Measurements from ENCODE around the gene AFAP1L1.

Gene AFAP1L1

GRCh38 chr5:149372932-149373331 is 101.3 kb downstream of the AFAP1L1 start:
- Histone ChIP-seq H3K36me3 (ENCODE audit: control insufficient read depth in 5 of 5, insufficient read depth in 5 of 5, low read length in 5 of 5) (no peaks in the 10 kb centered on the region), H3K27me3 (ENCODE audit: control insufficient read depth in 5 of 5, insufficient read depth in 4 of 5, low read length in 5 of 5) (peaks cover 0 to 2% (median 0%) of the 10 kb centered on the region in 5 donors), H3K4me3 (ENCODE audit: low read depth in 1 of 5, low read length in 5 of 5) (no peak overlapping the region), H3K4me1 (ENCODE audit: control insufficient read depth in 5 of 5, insufficient read depth in 5 of 5, low read length in 5 of 5) (peaks cover 0 to 12% (median 0%) of the 10 kb centered on the region in 5 donors), H3K9ac (ENCODE audit: low read length in 5 of 5) (no peak overlapping the region), H3K27ac (ENCODE audit: low read depth, low read length) (no peak overlapping the region), H3K9me3 (ENCODE audit: control insufficient read depth in 5 of 5, low read length in 5 of 5) (no peaks in the 10 kb centered on the region)

- H3K4me3 ChIP-seq (ENCODE audit: low read depth in 1 of 5, low read length in 5 of 5) = no peak overlapping the region
- peaks cover 0 to 2% (median 0%) of the 10 kb centered on the region in 5 donors for H3K27me3 ChIP-seq (ENCODE audit: control insufficient read depth in 5 of 5, insufficient read depth in 4 of 5, low read length in 5 of 5)
- H3K9ac ChIP-seq (ENCODE audit: low read length in 5 of 5) = no peak overlapping the region
- H3K36me3 ChIP-seq (ENCODE audit: control insufficient read depth in 5 of 5, insufficient read depth in 5 of 5, low read length in 5 of 5) = no peaks in the 10 kb centered on the region
- peaks cover 0 to 12% (median 0%) of the 10 kb centered on the region in 5 donors for H3K4me1 ChIP-seq (ENCODE audit: control insufficient read depth in 5 of 5, insufficient read depth in 5 of 5, low read length in 5 of 5)
- no peaks in the 10 kb centered on the region for H3K9me3 ChIP-seq (ENCODE audit: control insufficient read depth in 5 of 5, low read length in 5 of 5)
- H3K27ac ChIP-seq (ENCODE audit: low read depth, low read length) = no peak overlapping the region
These were observed 102.6 kb downstream of the AFAP1L1 start for GRCh38 chr5:149374303-149374702.

- H3K36me3 ChIP-seq (ENCODE audit: control insufficient read depth in 5 of 5, insufficient read depth in 5 of 5, low read length in 5 of 5) = no peaks in the 10 kb centered on the region
- no peak overlapping the region for H3K9ac ChIP-seq (ENCODE audit: low read length in 5 of 5)
- H3K4me1 ChIP-seq (ENCODE audit: control insufficient read depth in 5 of 5, insufficient read depth in 5 of 5, low read length in 5 of 5) = peaks cover 0 to 12% (median 0%) of the 10 kb centered on the region in 5 donors
- H3K4me3 ChIP-seq (ENCODE audit: low read depth in 1 of 5, low read length in 5 of 5) = no peak overlapping the region
- no peaks in the 10 kb centered on the region for H3K9me3 ChIP-seq (ENCODE audit: control insufficient read depth in 5 of 5, low read length in 5 of 5)
- peaks cover 0 to 2% (median 0%) of the 10 kb centered on the region in 5 donors for H3K27me3 ChIP-seq (ENCODE audit: control insufficient read depth in 5 of 5, insufficient read depth in 4 of 5, low read length in 5 of 5)
- no peak overlapping the region for H3K27ac ChIP-seq (ENCODE audit: low read depth, low read length)
These were observed 103.1 kb downstream of the AFAP1L1 start for GRCh38 chr5:149374801-149375200.

DNA sequence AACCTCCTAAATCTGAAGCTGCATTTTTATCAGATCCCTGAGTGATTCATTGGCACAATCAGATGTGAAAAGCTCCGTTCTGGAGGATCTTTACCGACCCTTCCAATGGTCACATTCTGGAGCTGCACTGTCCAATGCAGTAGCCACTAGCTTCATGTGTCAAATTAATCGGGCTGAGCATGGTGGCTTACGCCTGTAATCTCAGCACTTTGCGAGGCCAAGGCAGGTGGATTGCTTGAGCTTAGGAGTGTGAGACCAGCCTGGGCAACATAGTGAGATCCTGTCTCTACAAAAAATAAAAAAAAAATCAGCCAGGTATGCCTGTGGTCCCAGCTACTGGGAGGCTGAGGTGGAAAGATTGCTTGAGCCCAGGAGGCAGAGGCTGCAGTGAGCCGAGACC is 103.8 kb downstream of the AFAP1L1 start:
- no peak overlapping the region for H3K27ac ChIP-seq (ENCODE audit: low read depth, low read length)
- peaks cover 0 to 12% (median 0%) of the 10 kb centered on the region in 5 donors for H3K4me1 ChIP-seq (ENCODE audit: control insufficient read depth in 5 of 5, insufficient read depth in 5 of 5, low read length in 5 of 5)
- no peak overlapping the region for H3K4me3 ChIP-seq (ENCODE audit: low read depth in 1 of 5, low read length in 5 of 5)
- no peak overlapping the region for H3K9ac ChIP-seq (ENCODE audit: low read length in 5 of 5)
- peaks cover 0 to 2% (median 0%) of the 10 kb centered on the region in 5 donors for H3K27me3 ChIP-seq (ENCODE audit: control insufficient read depth in 5 of 5, insufficient read depth in 4 of 5, low read length in 5 of 5)
- no peaks in the 10 kb centered on the region for H3K9me3 ChIP-seq (ENCODE audit: control insufficient read depth in 5 of 5, low read length in 5 of 5)
- no peaks in the 10 kb centered on the region for H3K36me3 ChIP-seq (ENCODE audit: control insufficient read depth in 5 of 5, insufficient read depth in 5 of 5, low read length in 5 of 5)

DNA sequence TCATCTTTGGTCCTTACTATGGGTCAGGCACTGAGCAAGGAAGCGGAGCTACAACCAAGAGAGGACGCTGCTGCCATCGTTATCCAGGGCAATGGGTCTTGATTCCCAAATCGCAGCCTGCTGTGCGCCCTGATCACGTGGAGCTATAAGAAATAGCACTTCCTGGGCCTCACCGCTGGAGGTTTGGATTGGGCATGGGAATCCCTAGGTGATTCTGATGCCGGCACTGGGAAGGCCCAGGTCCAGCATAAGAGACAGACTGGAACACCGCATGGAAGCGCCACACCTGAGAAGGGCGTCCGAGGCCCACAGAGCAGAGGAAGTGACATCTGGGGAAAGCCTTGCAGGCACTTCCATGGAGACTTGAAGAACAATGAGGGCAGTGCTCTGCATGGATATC is 104.4 kb downstream of the AFAP1L1 start:
- Histone ChIP-seq H3K27ac (ENCODE audit: low read depth, low read length) (no peak overlapping the region), H3K36me3 (ENCODE audit: control insufficient read depth in 5 of 5, insufficient read depth in 5 of 5, low read length in 5 of 5) (no peaks in the 10 kb centered on the region), H3K9me3 (ENCODE audit: control insufficient read depth in 5 of 5, low read length in 5 of 5) (no peaks in the 10 kb centered on the region), H3K9ac (ENCODE audit: low read length in 5 of 5) (no peak overlapping the region), H3K4me3 (ENCODE audit: low read depth in 1 of 5, low read length in 5 of 5) (no peak overlapping the region), H3K4me1 (ENCODE audit: control insufficient read depth in 5 of 5, insufficient read depth in 5 of 5, low read length in 5 of 5) (peaks cover 0 to 11% (median 0%) of the 10 kb centered on the region in 5 donors), H3K27me3 (ENCODE audit: control insufficient read depth in 5 of 5, insufficient read depth in 4 of 5, low read length in 5 of 5) (peaks cover 0 to 2% (median 0%) of the 10 kb centered on the region in 5 donors)

GRCh38 chr5:149376711-149377447 is 105.2 kb downstream of the AFAP1L1 start:
- no peaks in the 10 kb centered on the region for H3K27me3 ChIP-seq (ENCODE audit: control insufficient read depth in 5 of 5, insufficient read depth in 4 of 5, low read length in 5 of 5)
- H3K4me3 ChIP-seq (ENCODE audit: low read depth in 1 of 5, low read length in 5 of 5) = no peak overlapping the region
- H3K9ac ChIP-seq (ENCODE audit: low read length in 5 of 5) = no peak overlapping the region
- peaks cover 0 to 11% (median 4%) of the 10 kb centered on the region in 5 donors for H3K4me1 ChIP-seq (ENCODE audit: control insufficient read depth in 5 of 5, insufficient read depth in 5 of 5, low read length in 5 of 5)
- H3K36me3 ChIP-seq (ENCODE audit: control insufficient read depth in 5 of 5, insufficient read depth in 5 of 5, low read length in 5 of 5) = no peaks in the 10 kb centered on the region
- H3K9me3 ChIP-seq (ENCODE audit: control insufficient read depth in 5 of 5, low read length in 5 of 5) = no peaks in the 10 kb centered on the region
- no peak overlapping the region for H3K27ac ChIP-seq (ENCODE audit: low read depth, low read length)

GRCh38 chr5:149378241-149378820 is 106.7 kb downstream of the AFAP1L1 start:
- peaks cover 0 to 22% (median 19%) of the 10 kb centered on the region in 5 donors for H3K4me1 ChIP-seq (ENCODE audit: control insufficient read depth in 5 of 5, insufficient read depth in 5 of 5, low read length in 5 of 5)
- H3K27ac ChIP-seq (ENCODE audit: low read depth, low read length) = no peak overlapping the region

DNA sequence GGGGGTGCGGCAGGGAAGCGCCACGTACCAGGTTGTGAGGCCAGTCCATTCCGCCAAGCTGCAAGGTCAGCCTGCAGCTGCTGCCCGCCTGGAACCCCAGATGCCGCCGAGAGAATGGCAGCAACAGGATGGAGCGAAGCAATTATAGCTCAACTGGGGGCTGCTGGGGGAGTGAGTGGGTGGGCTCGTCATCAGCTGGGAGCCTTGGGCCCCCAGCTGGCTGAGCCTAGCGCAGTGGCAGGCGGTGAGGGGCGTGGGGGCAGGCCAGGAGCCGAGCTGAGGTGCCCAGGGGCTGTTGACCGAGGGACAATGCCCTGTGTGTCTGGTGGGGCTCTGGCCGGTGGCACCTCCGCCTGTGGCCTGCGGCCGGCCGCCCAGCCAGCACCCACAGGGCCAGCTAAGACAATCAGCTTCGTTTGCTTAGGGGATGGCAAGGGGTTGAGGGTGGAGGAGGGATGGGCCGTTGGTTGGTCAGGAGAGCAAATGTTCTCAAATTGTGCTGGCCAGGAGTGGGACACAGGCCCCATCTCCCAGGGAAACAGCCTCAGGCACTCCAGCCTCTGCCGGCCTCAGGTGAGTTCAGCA is 107.6 kb downstream of the AFAP1L1 start, which contains the start of gene IL17B:
IL17B (minus strand) TSS at position 116 of the 585 bp plus-strand sequence; CDS start at position 49, 67 bp downstream.
- no peaks in the 10 kb centered on the region for H3K36me3 ChIP-seq (ENCODE audit: control insufficient read depth in 5 of 5, insufficient read depth in 5 of 5, low read length in 5 of 5)
- no peak within 1 kb of the TSS for H3K4me3 ChIP-seq (ENCODE audit: low read depth in 1 of 5, low read length in 5 of 5)
- peaks cover 0 to 28% (median 25%) of the 10 kb centered on the region in 5 donors for H3K4me1 ChIP-seq (ENCODE audit: control insufficient read depth in 5 of 5, insufficient read depth in 5 of 5, low read length in 5 of 5)
- no peak within 1 kb of the TSS for H3K27ac ChIP-seq (ENCODE audit: low read depth, low read length)
- H3K9ac ChIP-seq (ENCODE audit: low read length in 5 of 5) = no peak within 1 kb of the TSS
- H3K9me3 ChIP-seq (ENCODE audit: control insufficient read depth in 5 of 5, low read length in 5 of 5) = no peaks in the 10 kb centered on the region
- no peaks in the 10 kb centered on the region for H3K27me3 ChIP-seq (ENCODE audit: control insufficient read depth in 5 of 5, insufficient read depth in 4 of 5, low read length in 5 of 5)

More at GRCh38 chr5:149378241-149378820, 106.7 kb downstream of the AFAP1L1 start:
- no peaks in the 10 kb centered on the region for H3K27me3 ChIP-seq (ENCODE audit: control insufficient read depth in 5 of 5, insufficient read depth in 4 of 5, low read length in 5 of 5)
- H3K36me3 ChIP-seq (ENCODE audit: control insufficient read depth in 5 of 5, insufficient read depth in 5 of 5, low read length in 5 of 5) = no peaks in the 10 kb centered on the region
- no peak overlapping the region for H3K4me3 ChIP-seq (ENCODE audit: low read depth in 1 of 5, low read length in 5 of 5)
- no peak overlapping the region for H3K9ac ChIP-seq (ENCODE audit: low read length in 5 of 5)
- H3K9me3 ChIP-seq (ENCODE audit: control insufficient read depth in 5 of 5, low read length in 5 of 5) = no peaks in the 10 kb centered on the region

DNA sequence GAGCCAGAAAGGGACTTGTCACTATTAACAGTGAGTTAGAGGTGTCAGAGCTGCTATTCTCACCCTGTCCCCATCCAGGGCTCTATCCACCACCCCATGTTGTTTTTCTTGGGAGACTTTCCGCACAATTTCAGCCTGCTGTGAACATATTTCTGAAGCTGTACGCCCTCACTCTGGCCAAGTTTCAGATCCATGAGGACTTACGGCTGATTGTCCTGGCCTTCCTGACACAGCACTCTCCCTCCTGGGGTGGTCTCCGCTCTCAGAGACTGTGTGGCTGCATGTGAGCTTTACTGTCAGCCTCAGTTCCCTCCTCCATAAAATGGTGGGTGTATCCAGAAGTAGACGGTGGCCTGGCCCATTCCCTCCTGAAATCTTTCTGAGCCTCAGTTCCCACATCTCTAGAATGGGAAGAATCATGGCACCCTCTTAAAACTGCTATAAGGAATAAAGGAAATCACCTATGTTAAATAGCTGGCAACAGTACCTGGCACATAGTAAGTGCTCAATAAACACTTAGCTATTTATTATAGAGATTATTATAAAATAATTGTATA is 108.2 kb downstream of the AFAP1L1 start:
- H3K9me3 ChIP-seq (ENCODE audit: control insufficient read depth in 5 of 5, low read length in 5 of 5) = no peaks in the 10 kb centered on the region
- H3K9ac ChIP-seq (ENCODE audit: low read length in 5 of 5) = no peak overlapping the region
- no peak overlapping the region for H3K27ac ChIP-seq (ENCODE audit: low read depth, low read length)
- H3K4me1 ChIP-seq (ENCODE audit: control insufficient read depth in 5 of 5, insufficient read depth in 5 of 5, low read length in 5 of 5) = peaks cover 0 to 31% (median 27%) of the 10 kb centered on the region in 5 donors
- no peak overlapping the region for H3K4me3 ChIP-seq (ENCODE audit: low read depth in 1 of 5, low read length in 5 of 5)
- H3K36me3 ChIP-seq (ENCODE audit: control insufficient read depth in 5 of 5, insufficient read depth in 5 of 5, low read length in 5 of 5) = no peaks in the 10 kb centered on the region
- no peaks in the 10 kb centered on the region for H3K27me3 ChIP-seq (ENCODE audit: control insufficient read depth in 5 of 5, insufficient read depth in 4 of 5, low read length in 5 of 5)

Data from subcutaneous abdominal adipose tissue (tissue), 5 donors.